A204.1 (cell line): ENCODE results near the gene CGB1.
"Not testable (repeated sequence)": the region's sequence is repeated elsewhere in the genome, so short reads cannot be mapped to it uniquely, and the experiment has no call there.

ENCODE experiments used
- FAIRE-seq: peaks from 2 replicates; lab custom pipeline; 2012; peaks lifted over from hg19 to GRCh38; lab: Jason Lieb, UNC

CGB1 gene

DNA sequence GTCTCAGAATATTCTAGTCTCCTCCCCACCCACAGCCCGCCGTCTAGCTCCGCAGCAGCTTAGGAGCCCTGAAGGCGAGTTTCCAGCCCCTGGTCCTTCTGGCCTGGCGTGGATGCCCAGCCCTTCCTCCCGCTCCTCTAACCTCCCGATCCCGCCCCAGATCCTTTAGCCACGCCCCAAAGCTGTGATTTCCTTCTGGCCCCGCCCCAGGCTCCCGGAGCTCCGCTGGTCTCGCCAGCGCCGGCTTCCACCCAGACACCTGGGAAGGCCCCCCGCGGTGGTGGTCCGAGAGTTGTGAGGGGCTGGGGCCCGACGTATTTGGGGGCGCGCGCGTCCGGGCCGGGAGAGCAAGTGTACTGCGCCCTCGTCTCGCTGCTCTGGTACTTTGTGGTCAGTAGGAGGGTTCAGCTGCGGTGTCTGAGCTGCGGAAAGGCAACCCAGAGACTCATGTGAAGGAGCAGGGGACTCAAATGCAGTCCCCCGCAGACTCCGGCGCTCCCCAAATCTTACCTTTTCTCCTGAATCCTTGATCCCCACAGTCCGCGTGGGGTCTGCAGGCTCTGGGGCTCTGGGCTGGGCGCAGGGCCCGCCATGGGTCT lies 21.0 kb upstream of the CGB1 start, which contains the start of gene CGB7:
Gene CGB7, minus strand, starts transcription at position 114 of the 599 bp plus-strand sequence. CDS start 2,374 bp downstream, outside the sequence.
- no peak for FAIRE-seq

DNA sequence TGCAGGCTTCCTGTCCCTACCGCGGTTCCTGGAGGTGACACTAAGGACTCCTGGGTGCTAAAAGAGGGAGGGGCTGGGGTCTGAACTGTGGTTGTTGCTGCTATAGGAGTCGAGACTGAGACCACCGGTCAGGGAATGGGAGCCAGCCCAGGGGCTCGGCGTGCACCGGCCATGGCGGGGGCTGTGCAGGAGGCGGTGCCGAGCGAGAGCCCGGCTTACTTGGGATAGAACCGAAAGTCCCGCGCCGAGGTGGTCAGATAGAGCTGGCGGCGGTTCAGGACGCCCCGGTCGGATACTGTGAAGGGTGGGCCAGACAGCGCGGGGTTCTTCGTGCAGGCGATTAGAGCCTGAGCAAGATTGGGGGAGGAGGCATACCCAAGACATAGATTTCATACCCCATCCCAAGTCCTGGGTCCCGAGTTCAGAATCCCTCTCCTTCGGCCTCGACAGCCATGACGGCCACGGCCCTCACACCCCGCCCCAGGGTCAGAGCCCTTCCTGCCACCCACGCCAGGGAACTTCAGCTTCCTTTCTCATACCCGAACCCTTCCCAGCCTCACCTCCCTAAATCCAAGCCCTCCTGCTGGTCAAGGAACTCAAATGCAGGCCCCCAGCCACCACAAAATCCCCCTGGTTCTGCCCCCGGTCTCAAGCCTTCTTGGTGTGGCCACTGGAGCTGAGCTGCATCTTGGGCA lies 20.4 kb upstream of the CGB1 start:
- not testable (repeated sequence) for FAIRE-seq

DNA sequence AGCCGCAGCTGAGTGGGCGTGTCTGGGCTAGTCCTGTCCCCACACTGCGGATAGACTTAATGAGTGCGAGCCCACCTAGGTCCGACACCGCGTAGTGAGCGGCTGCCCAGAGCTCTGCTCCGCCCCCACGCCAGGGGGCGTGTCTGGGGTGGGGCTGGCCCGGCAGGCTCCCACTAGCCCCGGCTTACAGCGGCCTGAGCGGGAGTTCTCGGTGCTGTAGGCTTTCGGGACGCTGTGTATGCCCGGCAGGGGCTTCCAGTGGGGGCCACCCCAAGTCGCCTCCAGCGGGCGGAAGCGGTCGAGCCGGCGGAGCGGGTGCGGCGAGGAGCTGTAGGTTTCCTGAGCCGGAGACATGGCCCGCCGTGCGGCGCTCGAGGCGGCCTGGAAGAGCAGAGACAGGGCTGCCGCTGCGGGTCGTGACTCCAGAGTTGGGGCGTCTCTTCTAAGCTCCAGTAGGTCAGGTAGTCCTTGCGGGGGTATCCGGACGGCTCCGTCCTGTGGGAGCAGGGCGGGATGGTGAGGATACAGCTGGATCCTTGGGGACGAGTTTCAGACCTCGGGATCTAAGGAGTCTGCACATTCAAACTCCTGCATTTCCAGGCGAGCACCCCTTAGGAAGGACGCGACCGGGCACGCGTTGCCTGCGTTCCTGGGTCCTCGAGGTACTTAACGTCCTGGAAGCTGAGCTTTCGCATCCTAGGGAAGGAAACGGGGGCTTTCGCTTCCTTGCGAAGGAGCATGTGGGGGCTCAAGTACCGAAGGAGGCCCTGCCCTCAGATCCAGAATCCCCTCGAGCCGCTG lies 19.6 kb upstream of the CGB1 start:
- no peak for FAIRE-seq

DNA sequence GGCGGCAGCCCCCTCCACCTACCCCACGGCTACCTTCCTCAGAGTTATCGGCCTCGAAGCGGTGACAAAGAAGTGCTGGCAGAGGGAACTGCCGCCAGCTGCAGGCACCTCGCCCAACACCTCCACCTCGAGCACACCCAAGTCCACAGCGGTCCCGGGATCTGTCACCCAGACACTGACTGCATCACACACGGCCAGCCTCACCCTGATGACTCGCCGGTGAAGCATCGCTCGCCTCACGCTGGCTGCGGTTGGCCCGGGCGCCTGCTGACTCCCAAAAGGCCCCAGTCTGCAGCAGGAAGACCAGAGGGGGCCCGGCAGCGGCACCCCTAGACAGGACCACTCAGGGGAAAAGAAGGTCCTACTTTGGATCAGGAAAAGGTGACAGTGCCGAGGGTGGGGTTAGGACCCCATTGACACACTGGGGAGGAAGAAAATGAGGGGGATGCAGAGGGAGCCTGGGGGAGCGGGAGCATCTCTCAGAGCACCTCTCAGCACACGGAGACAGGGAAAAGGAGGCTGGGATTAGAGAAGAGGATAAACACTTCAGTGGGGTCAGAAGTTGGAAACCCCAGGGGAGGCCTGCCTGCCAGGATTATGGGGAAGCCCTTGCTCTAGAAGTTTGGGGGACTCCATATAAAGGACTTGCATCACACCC lies 13.8 kb upstream of the CGB1 start:
- not testable (repeated sequence) for FAIRE-seq

DNA sequence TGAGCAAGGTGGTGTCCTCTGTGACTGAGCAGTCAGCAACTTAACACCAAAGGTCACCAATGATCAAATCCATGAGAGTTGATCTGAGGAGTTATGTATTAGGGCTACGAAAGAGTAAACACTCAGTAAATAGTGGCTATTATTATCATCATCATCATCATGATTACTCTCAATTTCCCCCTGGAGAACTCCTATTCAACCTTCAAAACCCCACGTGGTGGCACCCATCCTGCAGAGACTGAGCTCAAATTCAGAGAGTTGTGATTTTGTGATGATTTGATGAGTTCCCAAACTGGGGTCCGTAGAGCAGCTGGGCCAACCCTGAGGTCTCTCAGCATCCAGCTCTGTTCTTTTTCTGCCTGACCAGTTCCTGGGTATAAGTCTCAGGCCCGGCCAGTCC lies 13.1 kb upstream of the CGB1 start:
- not testable (repeated sequence) for FAIRE-seq

DNA sequence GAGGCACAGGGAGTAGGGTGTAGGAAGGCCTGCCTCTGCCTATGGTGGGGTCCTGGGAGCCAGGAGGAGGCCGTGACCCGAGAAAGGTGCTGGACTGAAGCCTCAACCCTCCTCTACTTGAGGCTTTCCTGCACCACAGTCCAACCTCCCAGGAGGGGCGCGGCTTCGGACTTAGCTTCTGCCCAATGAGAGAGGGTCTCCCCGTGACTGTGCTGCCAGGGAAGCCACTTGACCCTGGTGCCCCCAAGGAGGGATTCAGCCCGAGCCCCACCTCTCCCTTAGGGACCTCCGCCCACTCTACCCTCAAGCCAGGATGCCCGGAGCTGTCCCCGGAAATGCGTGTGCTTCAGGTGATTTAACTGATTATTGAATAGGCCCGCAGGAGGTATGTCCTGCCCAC lies 12.3 kb upstream of the CGB1 start, which contains the start of gene CGB8:
Gene CGB8, minus strand, starts transcription at position 101 of the 400 bp plus-strand sequence. CDS start 372 bp downstream, outside the sequence.
- FAIRE-seq, result not testable (repeated sequence)

DNA sequence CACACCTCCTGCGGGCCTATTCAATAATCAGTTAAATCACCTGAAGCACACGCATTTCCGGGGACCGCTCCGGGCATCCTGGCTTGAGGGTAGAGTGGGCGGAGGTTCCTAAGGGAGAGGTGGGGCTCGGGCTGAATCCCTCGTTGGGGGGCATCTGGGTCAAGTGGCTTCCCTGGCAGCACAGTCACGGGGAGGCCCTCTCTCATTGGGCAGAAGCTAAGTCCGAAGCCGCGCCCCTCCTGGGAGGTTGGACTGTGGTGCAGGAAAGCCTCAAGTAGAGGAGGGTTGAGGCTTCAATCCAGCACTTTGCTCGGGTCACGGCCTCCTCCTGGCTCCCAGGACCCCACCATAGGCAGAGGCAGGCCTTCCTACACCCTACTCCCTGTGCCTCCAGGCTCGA lies 6.9 kb upstream of the CGB1 start, which contains the start of gene CGB5:
Gene CGB5, plus strand, starts transcription at position 301 of the 400 bp plus-strand sequence. CDS start 362 bp downstream, outside the sequence.
- not testable (repeated sequence) for FAIRE-seq

DNA sequence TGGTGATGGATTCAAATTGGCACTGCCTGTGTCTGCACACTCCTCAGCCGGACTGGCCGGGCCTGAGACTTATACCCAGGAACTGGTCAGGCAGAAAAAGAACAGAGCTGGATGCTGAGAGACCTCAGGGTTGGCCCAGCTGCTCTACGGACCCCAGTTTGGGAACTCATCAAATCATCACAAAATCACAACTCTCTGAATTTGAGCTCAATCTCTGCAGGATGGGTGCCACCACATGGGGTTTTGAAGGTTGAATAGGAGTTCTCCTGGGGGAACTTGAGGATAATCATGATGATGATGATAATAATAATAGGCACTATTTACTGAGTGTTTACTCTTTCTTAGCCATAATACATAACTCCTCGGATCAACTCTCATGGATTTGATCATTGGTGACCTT lies 6.0 kb upstream of the CGB1 start:
- FAIRE-seq, result not testable (repeated sequence)

DNA sequence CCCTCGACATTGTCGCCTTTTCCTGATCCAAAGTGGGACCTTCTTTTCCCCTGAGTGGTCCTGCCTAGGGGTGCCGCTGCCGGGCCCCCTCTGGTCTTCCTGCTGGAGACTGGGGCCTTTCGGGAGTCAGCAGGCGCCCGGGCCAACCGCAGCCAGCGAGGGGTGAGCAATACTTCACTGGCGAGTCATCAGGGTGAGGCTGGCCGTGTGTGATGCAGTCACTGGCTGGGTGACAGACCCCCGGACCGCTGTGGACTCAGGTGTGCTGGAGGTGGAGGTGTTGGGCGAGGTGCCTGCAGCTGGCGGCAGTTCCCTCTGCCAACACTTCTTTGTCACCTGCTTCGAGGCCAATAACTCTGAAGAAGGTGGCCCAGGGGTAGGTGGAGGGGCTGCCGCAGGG lies 5.5 kb upstream of the CGB1 start:
- no peak for FAIRE-seq

DNA sequence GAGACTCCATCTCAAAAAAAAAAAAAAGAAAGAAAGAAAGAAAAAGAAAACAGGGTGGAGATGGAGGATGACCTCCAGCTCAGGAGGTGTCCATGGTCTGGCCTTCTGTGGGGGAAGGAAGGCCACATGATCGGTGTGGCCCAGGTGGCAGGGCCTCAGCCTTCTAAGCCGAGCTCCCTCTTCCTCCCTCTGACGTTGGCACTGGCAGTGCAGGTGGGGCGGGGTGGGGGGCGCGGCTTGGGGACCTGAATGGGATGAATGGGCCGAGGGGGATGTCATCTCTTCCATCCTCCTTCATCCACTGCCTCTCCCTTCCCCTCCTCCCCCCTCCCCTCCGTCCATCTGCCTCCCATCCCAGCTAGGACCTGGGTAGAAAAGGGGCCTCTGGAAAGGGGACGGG lies 3.0 kb upstream of the CGB1 start:
- not testable (repeated sequence) for FAIRE-seq

DNA sequence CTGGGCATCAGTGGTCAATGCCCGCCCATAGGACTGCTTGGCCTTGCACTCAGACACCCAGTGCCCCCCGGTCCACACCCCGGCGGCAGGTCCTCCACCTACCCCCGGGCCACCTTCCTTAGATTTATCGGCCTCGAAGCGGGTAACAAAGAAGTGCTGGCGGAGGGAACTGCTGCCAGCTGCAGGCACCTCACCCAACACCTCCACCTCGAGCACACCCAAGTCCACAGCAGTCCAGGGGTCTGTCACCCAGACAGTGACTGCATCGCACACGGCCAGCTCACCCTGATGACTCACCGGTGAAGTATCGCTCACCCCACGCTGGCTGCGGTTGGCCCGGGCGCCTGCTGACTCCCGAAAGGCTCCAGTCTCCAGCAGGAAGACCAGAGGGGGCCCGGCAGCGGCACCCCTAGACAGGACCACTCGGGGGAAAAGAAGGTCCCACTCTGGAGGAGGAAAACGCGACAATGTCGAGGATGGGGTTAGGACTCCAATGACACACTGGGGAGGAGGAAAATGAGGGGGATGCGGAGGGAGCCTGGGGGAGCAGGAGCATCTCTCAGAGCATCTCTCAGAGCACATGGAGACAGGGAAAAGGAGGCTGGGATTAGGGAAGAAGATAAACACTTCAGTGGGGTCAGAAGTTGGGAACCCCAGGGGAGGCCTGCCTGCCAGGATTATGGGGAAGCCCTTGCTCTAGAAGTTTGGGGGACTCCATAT lies 2.0 kb upstream of the CGB1 start:
- FAIRE-seq, result not testable (repeated sequence)

DNA sequence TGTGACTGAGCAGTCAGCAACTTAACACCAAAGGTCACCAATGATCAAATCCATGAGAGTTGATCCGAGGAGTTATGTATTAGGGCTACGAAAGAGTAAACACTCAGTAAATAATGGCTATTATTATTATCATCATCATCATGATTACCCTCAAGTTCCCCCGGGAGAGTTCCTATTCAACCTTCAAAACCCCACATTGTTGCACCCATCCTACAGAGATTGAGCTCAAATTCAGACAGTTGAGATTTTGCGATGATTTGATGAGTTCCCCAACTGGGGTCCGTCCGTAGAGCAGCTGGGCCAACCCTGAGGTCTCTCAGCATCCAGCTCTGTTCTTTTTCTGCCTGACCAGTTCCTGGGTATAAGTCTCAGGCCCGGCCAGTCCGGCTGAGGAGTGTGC lies 1.4 kb upstream of the CGB1 start:
- FAIRE-seq, result not testable (repeated sequence)

DNA sequence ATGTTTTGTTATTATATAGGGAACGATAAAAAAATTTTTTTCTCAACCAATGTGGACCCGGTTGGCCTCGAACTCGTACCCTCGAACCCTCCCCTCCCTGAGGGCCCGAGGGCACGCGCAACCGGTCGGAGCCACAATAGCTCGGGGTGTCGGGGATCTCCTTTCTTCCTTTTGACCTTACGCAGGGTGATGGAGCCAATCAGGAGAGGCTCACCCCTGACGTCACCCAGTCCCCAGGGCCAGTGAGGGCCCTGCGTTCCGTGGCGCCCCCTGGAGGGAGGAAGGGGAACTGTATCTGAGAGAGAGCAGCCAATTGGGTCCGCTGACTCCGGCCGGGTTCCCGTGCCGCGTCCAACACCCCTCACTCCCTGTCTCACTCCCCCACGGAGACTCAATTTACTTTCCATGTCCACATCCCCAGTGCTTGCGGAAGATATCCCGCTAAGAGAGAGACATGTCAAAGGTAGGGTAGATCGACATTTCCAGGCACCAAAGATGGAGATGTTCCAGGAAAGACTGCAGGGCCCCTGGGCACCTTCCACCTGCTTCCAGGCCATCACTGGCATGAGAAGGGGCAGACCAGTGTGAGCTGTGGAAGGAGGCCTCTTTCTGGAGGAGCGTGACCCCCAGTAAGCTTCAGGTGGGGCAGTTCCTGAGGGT lies 4.9 kb downstream of the CGB1 start, which contains the start of gene CGB2:
Gene CGB2, plus strand, starts transcription at position 249 of the 660 bp plus-strand sequence. Its CDS starts 206 bp downstream, at position 455.
- not testable (repeated sequence) for FAIRE-seq

DNA sequence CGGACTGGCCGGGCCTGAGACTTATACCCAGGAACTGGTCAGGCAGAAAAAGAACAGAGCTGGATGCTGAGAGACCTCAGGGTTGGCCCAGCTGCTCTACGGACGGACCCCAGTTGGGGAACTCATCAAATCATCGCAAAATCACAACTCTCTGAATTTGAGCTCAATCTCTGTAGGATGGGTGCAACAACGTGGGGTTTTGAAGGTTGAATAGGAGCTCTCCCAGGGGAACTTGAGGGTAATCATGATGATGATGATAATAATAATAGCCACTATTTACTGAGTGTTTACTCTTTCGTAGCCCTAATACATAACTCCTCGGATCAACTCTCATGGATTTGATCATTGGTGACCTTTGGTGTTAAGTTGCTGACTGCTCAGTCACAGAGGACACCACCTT lies 6.4 kb downstream of the CGB1 start:
- not testable (repeated sequence) for FAIRE-seq

DNA sequence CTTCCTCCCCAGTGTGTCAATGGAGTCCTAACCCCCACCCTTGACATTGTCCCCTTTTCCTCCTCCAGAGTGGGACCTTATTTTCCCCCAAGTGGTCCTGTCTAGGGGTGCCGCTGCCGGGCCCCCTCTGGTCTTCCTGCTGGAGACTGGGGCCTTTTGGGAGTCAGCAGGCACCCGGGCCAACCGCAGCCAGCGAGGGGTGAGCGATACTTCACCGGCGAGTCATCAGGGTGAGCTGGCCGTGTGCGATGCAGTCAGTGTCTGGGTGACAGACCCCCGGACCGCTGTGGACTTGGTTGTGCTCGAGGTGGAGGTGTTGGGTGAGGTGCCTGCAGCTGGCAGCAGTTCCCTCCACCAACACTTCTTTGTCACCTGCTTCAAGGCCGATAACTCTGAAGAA lies 6.9 kb downstream of the CGB1 start:
- not testable (repeated sequence) for FAIRE-seq

DNA sequence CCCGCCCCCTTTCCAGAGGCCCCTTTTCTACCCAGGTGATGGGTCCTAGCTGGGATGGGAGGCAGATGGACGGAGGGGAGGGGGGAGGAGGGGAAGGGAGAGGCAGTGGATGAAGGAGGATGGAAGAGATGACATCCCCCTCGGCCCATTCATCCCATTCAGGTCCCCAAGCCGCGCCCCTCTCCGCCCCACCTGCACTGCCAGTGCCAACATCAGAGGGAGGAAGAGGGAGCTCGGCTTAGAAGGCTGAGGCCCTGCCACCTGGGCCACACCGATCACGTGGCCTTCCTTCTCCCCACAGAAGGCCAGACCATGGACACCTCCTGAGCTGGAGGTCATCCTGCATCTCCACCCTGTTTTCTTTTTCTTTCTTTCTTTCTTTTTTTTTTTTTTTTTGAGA lies 8.0 kb downstream of the CGB1 start:
- not testable (repeated sequence) for FAIRE-seq

DNA sequence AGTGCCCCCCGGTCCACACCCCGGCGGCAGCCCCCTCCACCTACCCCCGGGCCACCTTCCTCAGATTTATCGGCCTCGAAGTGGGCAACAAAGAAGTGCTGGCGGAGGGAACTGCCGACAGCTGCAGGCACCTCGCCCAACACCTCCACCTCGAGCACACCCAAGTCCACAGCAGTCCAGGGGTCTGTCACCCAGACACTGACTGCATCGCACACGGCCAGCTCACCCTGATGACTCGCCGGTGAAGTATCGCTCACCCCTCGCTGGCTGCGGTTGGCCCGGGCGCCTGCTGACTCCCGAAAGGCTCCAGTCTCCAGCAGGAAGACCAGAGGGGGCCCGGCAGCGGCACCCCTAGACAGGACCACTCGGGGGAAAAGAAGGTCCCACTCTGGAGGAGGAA lies 11.1 kb downstream of the CGB1 start:
- FAIRE-seq, result not testable (repeated sequence)

DNA sequence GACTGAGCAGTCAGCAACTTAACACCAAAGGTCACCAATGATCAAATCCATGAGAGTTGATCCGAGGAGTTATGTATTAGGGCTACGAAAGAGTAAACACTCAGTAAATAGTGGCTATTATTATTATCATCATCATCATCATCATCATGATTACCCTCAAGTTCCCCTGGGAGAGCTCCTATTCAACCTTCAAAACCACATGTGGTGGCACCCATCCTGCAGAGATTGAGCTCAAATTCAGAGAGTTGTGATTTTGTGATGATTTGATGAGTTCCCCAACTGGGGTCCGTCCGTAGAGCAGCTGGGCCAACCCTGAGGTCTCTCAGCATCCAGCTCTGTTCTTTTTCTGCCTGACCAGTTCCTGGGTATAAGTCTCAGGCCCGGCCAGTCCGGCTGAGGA lies 11.6 kb downstream of the CGB1 start:
- not testable (repeated sequence) for FAIRE-seq

DNA sequence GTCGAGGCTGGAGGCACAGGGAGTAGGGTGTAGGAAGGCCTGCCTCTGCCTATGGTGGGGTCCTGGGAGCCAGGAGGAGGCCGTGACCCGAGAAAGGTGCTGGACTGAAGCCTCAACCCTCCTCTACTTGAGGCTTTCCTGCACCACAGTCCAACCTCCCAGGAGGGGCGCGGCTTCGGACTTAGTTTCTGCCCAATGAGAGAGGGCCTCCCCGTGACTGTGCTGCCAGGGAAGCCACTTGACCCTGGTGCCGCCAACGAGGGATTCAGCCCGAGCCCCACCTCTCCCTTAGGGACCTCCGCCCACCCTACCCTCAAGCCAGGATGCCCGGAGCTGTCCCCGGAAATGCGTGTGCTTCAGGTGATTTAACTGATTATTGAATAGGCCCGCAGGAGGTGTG lies 12.5 kb downstream of the CGB1 start, which contains the start of gene CGB3:
Gene CGB3, minus strand, starts transcription at position 101 of the 400 bp plus-strand sequence. CDS start 362 bp downstream, outside the sequence.
- FAIRE-seq, result not testable (repeated sequence)

DNA sequence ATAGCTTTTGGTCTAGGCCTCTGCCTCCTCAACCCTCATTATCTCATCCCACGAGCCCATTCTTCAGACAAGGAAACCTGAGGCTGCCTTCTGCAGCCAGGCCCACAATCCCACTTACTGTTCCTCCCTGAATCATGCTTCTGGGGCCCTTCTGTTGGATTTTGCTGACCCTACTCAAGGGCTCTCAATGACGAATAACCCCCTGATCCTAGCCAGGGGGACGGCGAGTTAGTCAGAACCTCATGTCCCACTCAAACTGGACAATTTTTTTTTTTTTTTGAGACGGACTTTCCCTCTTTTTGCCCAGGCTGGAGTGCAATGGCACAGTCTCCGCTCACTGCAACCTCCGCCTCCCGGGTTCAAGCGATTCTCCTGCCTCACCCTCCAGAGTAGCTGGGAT lies 14.6 kb downstream of the CGB1 start:
- FAIRE-seq, result no peak
